ENCODE results near the gene PPP2R2B.
"Not testable (repeated sequence)": the region's sequence is repeated elsewhere in the genome, so short reads cannot be mapped to it uniquely, and the experiment has no call there.

PPP2R2B gene

DNA sequence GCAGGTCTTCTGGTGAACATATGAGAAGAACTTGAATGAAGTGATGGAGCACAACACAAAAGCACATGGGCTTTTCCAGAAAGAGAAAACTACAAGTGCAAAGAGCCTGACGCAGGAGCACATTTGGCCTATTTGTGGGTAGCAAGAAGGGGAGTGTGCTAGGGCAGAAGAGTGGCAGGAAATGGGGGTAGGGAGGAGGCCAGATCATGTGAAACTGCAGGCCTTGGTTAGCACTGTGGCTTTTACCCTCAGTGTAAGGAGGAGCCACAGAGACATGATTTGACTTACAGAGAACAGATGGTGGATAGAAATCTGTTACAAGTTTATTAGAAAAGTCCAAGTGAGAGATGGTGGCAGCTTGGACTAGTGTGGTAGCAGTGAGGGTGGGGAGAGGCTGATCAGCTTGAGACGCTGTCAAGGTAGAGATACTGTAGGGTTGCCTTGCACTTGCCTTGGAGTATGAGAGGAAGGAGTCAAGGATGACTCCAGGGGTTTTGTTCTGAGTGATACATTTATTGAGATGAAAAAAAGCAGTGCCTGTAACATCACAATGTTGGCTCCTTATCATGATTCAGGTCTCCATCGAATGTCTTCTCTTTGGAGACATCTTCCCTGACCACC is 126.7 kb downstream of the PPP2R2B start:
- in situ Hi-C loops (cut with MboI; ENCODE audit: low sequenced_read_pairs), result no loop called here

DNA sequence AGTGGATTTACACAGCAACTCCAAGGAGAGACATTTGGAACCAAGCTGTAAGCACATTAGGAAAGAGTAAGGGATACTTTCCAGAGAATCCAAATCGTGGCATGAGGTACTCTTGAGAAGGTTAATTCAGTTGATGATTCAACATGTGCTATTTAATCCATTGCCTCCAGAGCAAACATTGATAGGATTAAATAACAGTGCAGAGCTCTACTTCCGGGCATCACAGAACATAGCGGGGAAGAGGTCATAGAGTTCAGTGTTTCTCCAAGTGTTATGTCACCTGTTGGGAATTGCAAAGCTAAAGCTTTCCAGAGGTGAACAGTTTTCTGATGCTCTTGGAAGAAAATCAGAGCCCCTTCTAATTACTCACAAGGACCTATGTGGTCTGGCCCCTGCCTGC is 127.5 kb downstream of the PPP2R2B start:
- in situ Hi-C loops (cut with MboI; ENCODE audit: low sequenced_read_pairs), result no loop called here

DNA sequence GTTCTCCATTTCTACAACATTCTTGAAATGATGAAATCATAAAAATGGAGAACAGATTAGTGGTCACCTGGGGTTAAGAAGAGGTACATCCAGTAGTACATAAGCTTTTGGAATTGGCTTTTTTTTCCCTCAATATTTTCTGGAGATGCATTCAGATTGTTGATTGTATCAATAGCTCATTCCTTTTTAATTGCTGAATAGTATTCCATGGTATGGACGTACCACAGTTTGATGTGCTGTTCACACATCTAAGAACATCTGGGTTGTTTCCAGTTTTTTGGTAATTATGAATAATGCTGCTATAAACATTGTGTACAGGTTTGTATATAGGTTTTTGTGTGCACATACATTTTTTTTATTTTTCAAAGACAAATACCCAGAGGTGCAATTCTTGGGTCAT is 130.0 kb downstream of the PPP2R2B start:
- in situ Hi-C loops (cut with MboI; ENCODE audit: low sequenced_read_pairs), result no loop called here

DNA sequence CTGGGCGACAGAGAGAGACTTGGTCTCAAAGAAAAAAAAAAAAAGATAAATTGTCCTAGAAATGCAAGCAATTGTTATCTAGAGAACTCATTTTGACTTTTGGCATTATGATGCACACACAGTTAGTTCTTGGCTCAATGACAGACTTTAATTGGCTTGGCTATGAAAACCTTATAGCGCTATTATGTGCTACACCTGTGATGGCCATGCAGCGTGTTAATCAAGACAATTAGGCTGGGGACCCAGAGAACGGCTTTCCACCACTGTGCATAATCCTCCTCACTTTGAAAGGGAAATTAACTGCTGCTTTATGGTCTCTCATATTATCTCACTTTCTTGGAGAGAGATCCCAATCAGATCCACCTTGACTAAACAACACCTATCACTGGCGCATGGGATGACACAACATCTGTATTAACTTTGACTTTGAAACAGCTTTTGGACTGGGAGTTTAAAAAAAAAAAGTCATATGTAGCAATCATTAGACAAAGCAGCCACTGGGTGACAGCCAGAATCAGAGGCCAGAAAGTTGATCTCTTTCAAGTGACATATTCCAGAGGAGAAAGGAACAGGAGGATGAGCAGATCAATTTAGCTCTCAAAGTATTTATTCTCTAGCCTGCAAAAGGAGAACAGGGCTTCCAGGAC is 132.5 kb downstream of the PPP2R2B start:
- in situ Hi-C loops (cut with MboI; ENCODE audit: low sequenced_read_pairs), result no loop called here

DNA sequence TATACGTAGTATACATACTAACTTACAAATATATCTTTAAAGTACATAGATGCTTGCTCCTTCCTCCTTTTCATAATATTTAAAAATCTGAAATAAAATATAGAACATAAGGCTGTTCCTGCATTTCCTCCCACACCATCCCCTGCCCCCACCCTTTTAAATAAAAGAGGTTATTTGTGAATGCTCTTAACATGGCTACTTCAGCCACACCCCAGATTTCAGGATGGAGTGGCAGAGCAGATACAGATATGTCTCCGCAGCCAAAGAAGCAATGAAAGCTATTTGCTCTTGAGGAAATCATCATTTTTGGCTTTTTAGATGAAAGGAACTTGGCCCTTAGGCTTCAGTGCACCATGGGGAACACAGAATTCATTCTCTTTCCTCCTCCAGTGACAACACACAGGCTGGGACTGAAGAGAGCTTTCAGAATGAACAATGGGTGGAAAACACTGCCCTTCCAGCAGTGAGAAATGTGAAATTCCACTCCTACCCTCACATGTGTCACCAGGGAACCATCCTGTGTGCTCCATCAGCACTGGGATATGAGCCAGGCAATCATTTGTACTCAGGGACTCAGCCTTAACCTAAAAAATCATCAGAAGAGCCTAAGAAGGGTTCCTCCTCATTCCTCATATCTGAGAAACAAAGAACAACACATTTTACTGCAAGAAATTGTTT is 134.3 kb downstream of the PPP2R2B start:
- in situ Hi-C loops (cut with MboI; ENCODE audit: low sequenced_read_pairs), result no loop called here

DNA sequence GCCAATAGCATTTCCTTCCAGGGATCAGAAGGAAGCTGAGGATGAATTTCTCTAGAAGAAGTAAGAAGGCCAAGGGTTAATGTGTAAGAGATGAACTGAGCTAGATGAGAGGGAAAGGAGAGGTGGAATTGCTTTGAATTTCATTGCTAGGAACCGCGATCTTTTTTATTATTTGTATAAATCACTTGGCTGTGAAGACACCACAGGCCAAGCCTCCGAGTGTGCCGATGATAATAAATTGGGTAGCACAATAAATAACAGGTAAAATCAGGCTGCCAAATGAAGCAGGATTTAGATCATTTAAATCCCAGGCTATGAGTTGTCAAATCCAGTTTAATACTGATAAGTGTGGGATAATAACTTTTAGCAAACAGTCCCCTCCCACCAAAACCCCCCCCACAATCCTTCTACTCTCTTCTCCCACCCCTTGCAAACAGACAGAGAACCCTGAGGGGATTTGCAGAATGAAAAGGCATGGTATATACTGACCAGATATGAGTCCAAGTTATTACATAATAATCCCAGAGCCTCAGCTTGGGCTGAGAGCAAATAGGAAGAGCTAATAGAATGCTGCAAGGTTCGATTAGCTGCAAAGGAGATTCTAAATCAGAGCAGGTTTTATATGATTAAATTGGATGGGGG is 143.5 kb downstream of the PPP2R2B start:
- in situ Hi-C loops (cut with MboI; ENCODE audit: low sequenced_read_pairs), result no loop called here

DNA sequence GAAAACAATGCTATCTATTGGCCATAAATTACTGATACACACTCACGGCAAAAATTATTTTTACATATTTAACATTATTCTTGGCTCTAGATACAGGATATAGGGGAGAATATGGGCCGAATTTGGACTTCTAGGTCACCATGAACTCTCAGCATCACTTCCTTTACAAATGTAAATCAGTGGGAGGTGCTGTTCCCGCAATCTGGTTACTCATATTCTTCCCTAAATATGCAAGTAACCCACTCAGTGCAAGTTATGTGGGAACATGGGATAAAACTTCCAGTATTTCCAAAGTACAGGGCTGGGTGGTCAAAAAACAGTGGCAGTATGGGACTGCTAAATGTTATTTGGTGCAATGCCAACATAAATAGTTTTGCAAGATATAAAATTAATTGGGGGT is 145.6 kb downstream of the PPP2R2B start:
- in situ Hi-C loops (cut with MboI; ENCODE audit: low sequenced_read_pairs), result no loop called here

DNA sequence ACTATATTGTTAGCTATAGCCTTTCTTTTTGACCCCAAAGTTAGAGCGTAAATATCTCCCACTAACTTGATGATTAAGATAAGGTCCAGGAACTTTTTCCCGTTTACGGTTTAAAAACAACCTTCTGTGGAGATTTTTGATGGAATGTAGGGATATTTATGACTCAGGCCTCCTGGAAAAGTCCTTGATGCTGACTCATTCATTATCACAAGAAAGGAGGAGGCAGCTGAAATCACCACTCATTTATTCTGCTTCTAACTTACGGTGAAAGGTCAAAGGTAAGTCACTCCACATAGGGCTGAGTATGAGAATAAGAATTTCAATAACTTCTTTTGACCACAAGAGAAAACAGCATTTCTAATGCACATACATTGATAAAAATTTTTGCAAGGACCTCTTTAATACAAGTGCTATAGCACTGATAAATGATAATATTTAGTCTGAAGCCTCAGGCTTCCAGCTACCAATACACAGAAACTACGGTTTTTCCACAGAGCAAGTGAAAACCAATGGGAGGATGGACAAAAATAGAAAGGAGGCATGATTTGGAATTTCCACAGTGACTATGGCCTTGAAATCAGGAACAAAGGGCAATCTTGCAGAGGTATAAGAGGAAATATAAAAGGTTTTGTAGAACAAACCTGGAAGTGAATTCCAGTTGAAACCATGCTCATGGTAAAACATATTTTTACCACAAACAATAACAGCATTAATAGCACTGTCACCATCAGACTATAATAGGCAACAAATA is 146.5 kb downstream of the PPP2R2B start:
- in situ Hi-C loops (cut with MboI; ENCODE audit: low sequenced_read_pairs), result no loop called here

DNA sequence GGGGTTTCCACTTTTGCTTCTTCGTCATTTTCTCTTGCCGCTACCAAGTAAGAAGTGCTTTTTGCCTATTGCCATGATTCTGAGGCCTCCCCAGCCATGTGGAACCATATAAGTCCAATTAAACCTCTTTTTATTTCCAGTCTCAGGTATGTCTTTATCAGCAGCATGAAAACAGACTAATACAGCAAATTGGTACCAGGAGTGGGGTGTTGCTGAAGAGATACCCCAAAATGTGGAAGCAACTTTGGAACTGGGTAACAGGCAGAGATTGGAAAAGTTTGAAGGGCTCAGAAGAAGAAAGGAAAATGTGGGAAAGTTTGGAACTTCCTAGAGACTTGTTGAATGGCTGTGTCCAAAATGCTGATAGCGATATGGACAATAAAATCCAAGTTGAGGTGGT is 149.8 kb downstream of the PPP2R2B start:
- in situ Hi-C loops (cut with MboI; ENCODE audit: low sequenced_read_pairs), result not testable (repeated sequence)

DNA sequence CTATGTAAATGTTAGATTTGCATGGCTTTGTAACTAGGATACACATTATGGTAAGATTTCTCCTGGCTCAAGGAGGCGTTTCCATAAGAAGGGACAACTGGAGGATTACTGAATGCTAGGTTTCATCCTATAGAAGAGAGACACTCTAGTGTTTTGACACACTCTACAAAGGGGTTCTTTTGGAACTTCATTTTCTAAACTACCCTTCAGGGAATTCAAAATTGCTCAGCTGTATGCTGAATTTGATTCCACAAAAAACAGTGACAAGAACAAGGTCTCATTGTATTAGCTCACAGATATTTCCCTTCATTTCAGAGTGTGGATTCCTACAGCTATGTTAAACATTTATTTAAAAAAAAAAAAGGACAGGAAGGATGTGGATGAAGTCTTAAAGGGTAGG is 151.7 kb downstream of the PPP2R2B start:
- in situ Hi-C loops (cut with MboI; ENCODE audit: low sequenced_read_pairs), result no loop called here

DNA sequence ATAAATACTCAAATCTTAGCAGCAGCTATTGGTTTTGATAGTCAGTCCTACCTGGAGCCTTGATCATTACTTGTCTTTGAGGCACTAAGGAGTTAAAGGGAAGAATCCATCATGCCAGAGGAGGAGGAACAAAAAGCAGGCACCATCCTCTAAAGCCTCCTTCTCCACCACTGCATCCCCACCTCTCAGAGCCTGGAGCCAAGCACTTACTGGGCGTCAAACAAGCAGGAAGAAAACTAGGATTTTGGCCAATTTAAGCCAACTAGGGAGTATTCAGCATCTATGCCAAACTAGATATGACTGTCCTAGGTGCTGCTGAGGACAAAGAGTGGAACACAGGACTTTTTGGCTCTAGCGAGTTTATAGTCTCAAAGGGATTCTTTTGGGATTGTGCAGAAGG is 152.5 kb downstream of the PPP2R2B start:
- in situ Hi-C loops (cut with MboI; ENCODE audit: low sequenced_read_pairs), result no loop called here

DNA sequence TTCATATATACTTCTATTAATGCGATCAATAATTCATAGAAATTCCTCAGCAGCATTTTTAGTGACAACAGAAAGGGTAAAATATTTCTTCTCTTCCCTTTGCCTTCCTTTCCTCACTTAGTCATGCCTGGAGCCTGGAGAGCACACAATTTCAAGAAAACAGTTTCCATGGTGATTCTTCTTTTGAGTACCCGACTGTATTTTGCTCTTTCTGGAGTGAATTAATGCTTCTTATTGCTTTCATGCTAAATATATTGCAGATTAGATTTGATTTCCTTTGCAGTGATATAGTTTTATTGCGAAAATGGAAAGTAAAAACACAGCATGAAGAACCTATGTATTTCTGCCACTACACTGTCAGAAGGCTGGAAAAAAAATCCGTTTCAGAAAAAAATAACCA is 153.5 kb downstream of the PPP2R2B start:
- in situ Hi-C loops (cut with MboI; ENCODE audit: low sequenced_read_pairs), result no loop called here

DNA sequence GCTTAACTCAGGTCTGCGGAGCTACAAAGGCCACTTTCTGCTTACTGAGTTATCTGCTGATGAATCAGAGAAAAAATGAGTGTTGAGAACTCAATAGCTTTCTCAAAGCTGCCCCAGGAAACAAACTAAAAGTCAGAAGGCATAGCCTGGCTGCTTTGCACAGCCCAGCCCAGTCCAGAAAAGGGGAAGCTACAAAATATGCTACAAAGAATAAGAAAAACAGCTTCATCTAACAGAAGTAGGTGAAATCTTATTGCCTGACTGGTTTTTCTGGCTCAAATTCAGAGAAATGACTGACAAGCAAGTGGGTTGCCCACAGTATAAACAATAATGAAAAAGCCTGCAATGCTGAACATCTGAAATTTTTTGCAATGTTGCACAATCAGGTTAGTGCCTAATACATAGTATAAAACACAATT is 156.2 kb downstream of the PPP2R2B start:
- in situ Hi-C loops (cut with MboI; ENCODE audit: low sequenced_read_pairs), result no loop called here

DNA sequence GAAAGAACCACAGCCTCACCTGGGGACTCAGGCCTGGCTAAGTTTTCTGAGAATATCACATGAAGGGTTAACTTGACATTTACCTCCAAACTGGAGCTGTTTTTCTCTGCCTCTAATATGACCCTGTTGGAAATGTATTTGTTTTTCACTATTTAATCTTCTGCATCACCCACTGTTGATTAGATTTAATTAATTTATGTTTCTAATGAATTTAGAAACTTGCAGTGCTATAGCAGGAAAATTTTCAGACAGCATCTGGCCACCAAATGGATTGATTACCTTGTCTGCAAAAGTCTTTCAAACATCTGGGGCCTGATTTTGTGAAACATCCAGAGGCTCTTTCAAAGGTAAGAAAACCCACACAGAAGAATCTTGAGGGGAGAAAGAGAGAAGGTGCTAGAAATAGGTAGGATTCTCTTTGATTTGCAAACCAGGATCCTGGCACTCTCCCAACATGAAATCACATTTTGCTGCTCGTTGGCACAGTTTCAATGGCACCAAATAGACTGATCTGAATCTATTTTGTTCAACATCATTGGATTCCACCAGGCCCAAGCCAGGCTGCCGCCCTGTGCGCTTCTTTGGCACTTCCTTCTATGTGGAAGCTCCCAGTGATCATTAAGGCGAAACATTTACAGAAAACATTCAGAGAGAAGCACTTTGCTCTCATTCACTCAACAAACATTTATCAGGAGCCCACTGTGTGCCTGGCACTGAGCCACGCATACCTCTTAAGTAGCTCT is 157.3 kb downstream of the PPP2R2B start:
- in situ Hi-C loops (cut with MboI; ENCODE audit: low sequenced_read_pairs), result no loop called here

DNA sequence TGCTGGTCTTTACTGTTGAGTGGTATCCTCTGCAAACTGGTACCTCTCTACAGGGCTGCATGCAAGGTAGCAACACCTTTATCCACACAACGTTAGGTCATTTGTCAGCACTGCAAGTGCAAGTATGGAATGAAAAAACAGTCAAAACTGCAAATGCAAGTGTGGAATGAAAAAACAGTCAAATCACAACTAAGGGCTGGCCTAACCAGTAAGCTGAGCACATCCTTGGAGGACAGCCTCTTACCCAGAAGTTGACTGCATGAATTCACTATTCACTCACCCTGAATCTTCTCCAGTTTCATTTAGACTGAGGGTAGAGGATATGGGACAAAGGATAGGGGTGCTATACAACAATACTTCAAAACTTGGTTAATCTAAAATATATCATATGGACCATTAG is 158.4 kb downstream of the PPP2R2B start:
- in situ Hi-C loops (cut with MboI; ENCODE audit: low sequenced_read_pairs), result no loop called here

DNA sequence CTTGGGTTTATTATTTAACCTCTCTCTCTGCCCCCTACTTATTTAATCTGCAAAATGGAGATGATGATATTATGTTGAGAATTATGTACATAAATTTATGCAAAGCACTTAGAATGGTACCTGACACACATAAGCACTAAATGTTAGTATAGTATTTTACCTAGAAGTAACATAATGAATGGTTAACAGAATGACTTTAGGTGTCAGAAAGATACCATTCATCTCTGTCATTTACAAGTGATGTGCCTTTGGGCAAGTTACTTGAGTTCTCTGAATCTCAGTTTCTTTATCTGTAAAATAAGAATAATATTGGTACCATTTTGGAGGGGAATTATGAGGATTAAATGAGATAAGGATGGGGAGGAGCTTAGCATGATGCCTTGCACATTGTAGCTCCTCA is 159.4 kb downstream of the PPP2R2B start:
- in situ Hi-C loops (cut with MboI; ENCODE audit: low sequenced_read_pairs), result no loop called here

DNA sequence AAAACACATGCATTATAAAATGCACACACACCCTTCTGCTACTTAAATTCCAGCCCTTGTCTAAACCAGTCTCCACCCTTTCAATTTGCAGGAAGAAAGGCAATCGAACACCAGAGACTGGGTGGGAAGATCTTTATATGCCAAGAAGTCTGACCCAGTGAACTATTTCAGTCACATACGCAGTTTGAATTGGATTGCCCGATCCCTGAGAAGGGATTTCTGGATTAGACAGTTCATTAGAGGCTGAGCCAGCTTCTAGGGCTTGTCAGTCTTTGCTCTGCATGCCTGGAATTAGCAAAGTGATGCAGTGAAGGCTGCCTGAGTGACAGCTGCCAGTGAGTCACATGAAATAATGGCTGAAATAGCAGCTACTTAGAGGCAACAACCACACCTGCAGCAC is 159.9 kb downstream of the PPP2R2B start:
- in situ Hi-C loops (cut with MboI; ENCODE audit: low sequenced_read_pairs), result no loop called here

DNA sequence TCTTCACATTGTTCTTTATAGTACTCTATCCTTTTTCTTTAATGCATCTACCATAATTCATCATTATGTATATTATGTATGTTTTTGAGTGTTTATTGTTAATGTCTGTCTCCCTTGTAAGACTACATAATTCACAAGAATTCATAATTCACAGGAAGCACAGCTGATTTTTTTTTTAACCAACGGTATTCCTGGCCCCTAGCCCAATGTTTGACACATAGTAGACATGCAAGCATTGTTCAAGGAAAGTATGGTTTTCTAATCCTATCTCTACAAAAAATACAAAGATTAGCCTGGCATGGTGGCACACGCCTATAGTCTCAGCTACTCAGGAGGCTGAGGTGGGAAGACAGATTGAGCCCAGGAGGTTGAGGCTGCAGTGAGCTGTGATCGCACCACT is 160.6 kb downstream of the PPP2R2B start:
- in situ Hi-C loops (cut with MboI; ENCODE audit: low sequenced_read_pairs), result no loop called here

DNA sequence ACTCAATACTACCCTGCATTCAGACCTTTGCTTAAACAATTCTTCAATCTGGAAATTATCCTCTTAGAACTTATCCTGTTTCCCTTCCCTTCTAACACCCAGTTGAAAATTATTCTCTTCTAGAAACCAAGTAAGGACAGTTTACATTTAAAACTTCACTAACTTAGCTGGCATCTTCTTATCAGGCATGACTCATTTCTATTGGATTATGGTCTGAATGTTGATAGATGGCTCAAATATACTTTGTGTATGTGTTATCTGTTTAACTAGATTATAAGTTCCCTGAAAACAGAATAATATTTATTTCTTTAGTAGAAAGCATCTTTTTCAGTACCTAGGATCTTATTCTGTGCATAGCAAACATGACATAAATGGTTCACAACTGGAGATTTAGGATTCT is 161.9 kb downstream of the PPP2R2B start:
- in situ Hi-C loops (cut with MboI; ENCODE audit: low sequenced_read_pairs), result no loop called here

DNA sequence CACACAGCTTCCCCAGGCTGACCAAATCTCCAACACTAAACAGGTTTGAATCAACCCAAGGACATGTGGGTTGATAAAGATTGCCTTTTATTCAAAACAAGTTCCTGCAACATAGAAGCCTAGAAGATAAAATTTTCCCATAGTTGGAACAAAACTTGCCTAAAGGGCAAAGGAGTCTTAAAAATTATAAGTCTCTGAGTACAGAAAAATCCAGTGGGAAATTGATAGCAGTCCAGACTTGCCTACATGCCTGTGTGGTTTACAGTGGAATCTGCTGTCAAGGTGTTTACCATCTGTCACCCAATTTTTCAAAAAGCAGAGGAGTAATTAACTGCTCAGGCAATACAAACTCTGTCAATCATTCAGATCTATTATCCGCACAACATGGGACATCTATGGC is 168.2 kb downstream of the PPP2R2B start:
- in situ Hi-C loops (cut with MboI; ENCODE audit: low sequenced_read_pairs), result no loop called here

DNA sequence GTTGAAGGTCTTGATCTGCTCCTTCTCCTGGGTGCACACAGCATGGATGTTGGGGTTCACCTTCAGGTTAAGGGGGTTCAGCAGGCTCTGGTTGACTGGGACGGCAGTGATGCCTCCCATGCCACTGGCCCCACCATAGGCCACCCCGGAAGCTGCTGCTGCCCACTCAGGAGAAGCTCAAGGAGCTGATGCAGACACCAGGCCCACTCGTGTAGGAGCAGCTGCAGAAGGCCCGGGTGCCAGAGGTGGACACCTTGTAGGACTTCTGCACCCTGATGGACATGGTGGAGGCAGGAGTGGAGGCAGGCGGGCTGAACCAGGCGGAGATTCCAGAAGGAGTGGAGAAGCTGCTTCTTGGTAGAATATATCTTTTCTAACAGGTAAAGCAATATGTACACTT is 171.2 kb downstream of the PPP2R2B start:
- in situ Hi-C loops (cut with MboI; ENCODE audit: low sequenced_read_pairs), result no loop called here
